ENCODE results near the gene C18orf63. TPM values are rescaled to one million over a fixed set of nuclear protein-coding genes. Genes with fewer than 3 reads are reported as not detected.
A peak's percentile ranks its signal among the peaks of the same experiment; 100 is the strongest.

The C18orf63 gene
- total and polyA plus RNA-seq, 11 donors = not detected

DNA sequence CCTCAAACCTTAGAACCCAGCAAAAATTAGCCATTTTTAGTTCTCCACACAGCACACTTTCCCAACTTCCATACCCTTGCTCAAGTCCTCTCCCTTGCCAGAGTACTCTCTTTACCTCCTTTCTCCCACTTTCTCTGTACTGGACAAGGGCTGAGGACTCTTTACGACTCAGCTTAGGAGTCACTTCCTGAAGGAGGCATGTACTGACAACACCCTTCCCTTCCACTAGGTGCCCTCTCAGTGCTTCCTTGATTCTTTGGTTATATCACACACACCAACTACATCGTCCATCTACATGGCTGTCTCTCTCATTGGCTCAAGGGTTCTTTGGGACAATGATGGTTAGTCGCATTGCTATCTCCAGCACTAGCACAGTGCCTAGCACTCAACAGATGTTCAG, 5.2 kb upstream of the C18orf63 start:
- TF ChIP-seq POLR2A (IDR thresholded peaks at IDR 0.05) = no peak
- TF ChIP-seq, protein P1, sequence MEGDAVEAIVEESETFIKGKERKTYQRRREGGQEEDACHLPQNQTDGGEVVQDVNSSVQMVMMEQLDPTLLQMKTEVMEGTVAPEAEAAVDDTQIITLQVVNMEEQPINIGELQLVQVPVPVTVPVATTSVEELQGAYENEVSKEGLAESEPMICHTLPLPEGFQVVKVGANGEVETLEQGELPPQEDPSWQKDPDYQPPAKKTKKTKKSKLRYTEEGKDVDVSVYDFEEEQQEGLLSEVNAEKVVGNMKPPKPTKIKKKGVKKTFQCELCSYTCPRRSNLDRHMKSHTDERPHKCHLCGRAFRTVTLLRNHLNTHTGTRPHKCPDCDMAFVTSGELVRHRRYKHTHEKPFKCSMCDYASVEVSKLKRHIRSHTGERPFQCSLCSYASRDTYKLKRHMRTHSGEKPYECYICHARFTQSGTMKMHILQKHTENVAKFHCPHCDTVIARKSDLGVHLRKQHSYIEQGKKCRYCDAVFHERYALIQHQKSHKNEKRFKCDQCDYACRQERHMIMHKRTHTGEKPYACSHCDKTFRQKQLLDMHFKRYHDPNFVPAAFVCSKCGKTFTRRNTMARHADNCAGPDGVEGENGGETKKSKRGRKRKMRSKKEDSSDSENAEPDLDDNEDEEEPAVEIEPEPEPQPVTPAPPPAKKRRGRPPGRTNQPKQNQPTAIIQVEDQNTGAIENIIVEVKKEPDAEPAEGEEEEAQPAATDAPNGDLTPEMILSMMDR (IDR thresholded peaks at IDR 0.05) = peak in 5 of 12 donors; percentile 8 to 38 (median 34)
- Histone ChIP-seq H3K4me3 (no peak overlapping the region), H3K4me1 (peaks cover 0 to 16% (median 4%) of the 10 kb centered on the region in 12 donors), H3K9me3 (no peaks in the 10 kb centered on the region), H3K27me3 (no peaks in the 10 kb centered on the region), H3K27ac (peak overlapping the region in 1 of 12 donors; percentile 27), H3K36me3 (no peaks in the 10 kb centered on the region)
- 29 to 45% (median 31%) methylated on average over 3 of the region's 3 CpGs for WGBS, 4 donors
- peak in 3 of 4 donors; percentile 51 to 76 (median 58) for ATAC-seq
- intact Hi-C loops (cut with DNase I) = no loop called here
- no peak for DNase-seq

DNA sequence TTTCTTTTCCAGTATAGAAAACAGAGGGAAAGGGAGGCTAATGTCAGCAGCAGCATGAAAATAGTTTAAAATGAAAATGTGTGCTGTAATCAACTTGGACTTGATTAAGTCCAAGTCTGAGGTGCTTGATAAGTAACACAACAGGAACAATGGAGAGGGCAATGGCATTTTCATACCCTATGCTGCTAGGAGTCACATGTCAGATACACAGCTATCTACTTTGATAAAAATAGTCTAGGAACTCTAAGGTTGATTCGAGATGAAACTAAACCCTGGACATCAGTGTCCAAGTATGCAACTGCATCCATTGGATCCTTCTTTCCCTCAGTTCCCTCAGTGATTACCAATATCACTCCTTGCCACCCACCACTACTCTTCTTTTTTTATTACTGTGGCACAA, 4.6 kb upstream of the C18orf63 start:
- ATAC-seq = peak in 3 of 4 donors; percentile 52 to 83 (median 61)
- DNase-seq = no peak

DNA sequence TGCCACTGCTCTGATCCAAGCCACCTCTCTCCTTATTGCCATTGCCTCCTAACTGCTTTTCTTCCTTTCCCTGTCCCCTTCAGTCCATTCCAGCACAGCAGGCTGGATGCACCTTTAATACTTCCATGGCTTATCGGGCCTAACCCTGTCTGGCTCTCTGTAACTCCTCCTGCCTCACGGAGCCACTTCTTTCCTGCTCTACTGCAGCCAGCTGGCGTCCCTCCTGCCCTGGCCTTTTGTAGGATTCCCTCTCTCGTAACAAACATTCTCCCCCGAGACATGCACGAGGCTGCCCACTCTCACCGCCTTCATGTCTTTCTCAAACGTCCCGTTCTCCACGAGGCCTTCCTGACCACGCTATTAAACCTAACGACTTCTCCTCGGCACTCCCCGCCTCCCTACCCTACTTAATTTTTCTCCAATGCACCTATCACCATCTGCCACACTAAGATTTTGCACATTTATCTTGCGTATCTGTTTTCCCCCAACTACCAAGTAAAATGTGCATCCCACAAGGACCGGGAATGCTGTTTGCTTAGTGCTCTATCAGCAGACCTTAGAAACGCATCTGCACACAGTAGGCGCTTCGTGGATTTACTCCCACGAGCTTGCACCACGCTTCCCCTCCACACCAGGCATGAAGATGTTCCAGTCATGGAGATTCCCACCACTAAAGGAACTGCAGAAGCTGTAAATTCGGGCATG, 728 bp upstream of the C18orf63 start:
- WGBS, 4 donors = 69 to 73% (median 72%) methylated on average over 22 of the region's 22 CpGs
- TF ChIP-seq POLR2A (IDR thresholded peaks at IDR 0.05) = no peak
- TF ChIP-seq, protein P1 (IDR thresholded peaks at IDR 0.05) = no peak
- ATAC-seq = peak in 3 of 4 donors; percentile 58 to 69 (median 63)

More for the DNA sequence above, 4.6 kb upstream of the C18orf63 start:
- H3K9me3 ChIP-seq = no peaks in the 10 kb centered on the region
- no peak overlapping the region for H3K4me3 ChIP-seq
- no peaks in the 10 kb centered on the region for H3K27me3 ChIP-seq
- H3K4me1 ChIP-seq = peaks cover 0 to 16% (median 4%) of the 10 kb centered on the region in 12 donors
- no peaks in the 10 kb centered on the region for H3K36me3 ChIP-seq
- 24 to 39% (median 29%) methylated on average over 1 of the region's 1 CpG for WGBS, 4 donors
- H3K27ac ChIP-seq = peak overlapping the region in 1 of 12 donors; percentile 27
- intact Hi-C loops (cut with DNase I) = no loop called here
- TF ChIP-seq, protein P1 (IDR thresholded peaks at IDR 0.05) = no peak
- no peak for TF ChIP-seq POLR2A (IDR thresholded peaks at IDR 0.05)

DNA sequence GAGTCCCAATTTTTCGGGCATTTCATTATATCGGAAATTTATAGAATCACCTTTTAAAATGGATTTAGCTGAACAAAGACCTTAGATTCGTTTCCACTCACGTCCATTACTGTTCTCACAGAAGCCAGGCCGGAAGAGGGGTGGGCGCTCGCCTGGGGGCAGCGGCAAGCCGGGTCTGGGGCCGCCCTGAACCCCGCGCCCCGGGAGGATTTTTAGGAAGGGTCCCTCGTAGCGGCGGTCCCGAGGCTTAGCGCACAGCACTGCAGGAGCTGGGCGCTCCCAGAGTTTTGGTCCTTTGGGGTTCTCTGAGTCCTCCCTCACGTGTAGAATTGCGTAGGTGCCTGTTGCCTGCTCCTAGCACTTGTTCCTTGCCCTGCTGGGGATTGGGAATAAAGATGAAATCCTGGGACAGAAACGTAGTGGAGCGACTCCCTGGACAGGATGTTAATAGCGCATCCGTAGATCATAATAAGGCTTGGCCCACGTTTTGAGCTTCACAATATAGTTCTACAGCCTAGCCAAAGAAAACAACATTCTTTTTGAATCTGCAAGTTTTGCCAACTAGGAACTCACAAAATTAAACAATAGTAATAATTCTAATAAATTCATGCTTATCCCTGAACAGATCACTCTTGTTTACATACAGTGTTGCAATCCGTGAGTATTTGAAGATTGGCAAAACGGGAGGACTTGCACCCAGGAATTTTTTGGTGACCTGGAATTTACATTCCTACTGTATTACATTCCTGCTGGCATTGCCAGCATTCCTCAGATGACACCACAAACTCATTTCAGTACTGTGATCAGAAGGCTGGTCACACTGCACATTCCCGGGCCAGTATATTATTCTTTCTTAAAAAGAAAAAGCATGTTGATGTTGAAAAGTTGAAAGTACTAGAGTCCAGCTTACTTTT, 875 bp downstream of the C18orf63 start:
- Histone ChIP-seq H3K4me3 (no peak overlapping the region), H3K27ac (peak overlapping the region in 1 of 12 donors; percentile 14), H3K27me3 (no peaks in the 10 kb centered on the region), H3K9me3 (no peaks in the 10 kb centered on the region), H3K36me3 (no peaks in the 10 kb centered on the region), H3K4me1 (peaks cover 0 to 9% (median 2%) of the 10 kb centered on the region in 12 donors)
- intact Hi-C loops (cut with DNase I) = no loop called here
- TF ChIP-seq, protein P1 (IDR thresholded peaks at IDR 0.05) = no peak
- no peak for TF ChIP-seq POLR2A (IDR thresholded peaks at IDR 0.05)
- DNase-seq = peak in 1 of 5 donors; percentile 42
- 77 to 85% (median 81%) methylated on average over 26 to 29 of the region's 29 CpGs for WGBS, 4 donors
- ATAC-seq = no peak

More for the DNA sequence above, 728 bp upstream of the C18orf63 start:
- no peak overlapping the region for H3K27ac ChIP-seq
- H3K27me3 ChIP-seq = no peaks in the 10 kb centered on the region
- peaks cover 0 to 22% (median 4%) of the 10 kb centered on the region in 12 donors for H3K4me1 ChIP-seq
- intact Hi-C loops (cut with DNase I) = no loop called here
- peak in 1 of 5 donors; percentile 39 for DNase-seq
- no peaks in the 10 kb centered on the region for H3K36me3 ChIP-seq
- H3K9me3 ChIP-seq = no peaks in the 10 kb centered on the region
- H3K4me3 ChIP-seq = no peak overlapping the region
